ENCODE results near the gene ADD3. TPM values are rescaled to one million over a fixed set of nuclear protein-coding genes. Genes with fewer than 3 reads are reported as not detected.
A peak's percentile ranks its signal among the peaks of the same experiment; 100 is the strongest.

ADD3 gene
- total RNA-seq, 3 donors from 2014 or later: 14.5 to 18.8 (median 16.6) TPM

- no peak overlapping the region for H3K4me3 Mint-ChIP-seq
- no peak for DNase-seq
- peaks cover 10% of the 10 kb centered on the region for H3K36me3 Mint-ChIP-seq (ENCODE audit: insufficient read depth)
- ATAC-seq: no peak
- no peaks in the 10 kb centered on the region for H3K9me3 Mint-ChIP-seq
- peaks cover 66% of the 10 kb centered on the region for H3K4me1 Mint-ChIP-seq (ENCODE audit: low read depth)
- H3K27me3 Mint-ChIP-seq (ENCODE audit: low read depth): no peaks in the 10 kb centered on the region
Observed at GRCh38 chr10:110023785-110024465, 16.1 kb downstream of the ADD3 start.

DNA sequence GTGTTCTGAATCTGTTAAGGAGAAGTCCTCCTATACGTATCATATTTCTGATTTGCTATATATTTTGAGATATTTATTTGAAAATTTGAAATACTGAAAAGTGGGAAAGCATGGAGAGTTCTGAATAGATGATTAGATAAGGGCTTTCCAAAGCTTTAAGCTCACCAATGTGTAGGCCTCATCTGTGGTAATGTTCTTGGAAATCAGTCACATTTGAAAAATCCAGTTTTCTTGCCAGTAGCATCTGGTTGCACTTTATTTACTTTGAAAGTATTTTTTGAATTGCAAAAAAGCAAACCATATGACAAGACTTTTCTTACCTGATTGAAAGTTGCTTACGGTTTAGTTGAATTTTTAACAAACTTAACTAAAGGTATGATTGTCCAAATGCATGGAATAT lies 21.7 kb downstream of the ADD3 start:
- Mint-ChIP-seq H3K4me1 (ENCODE audit: low read depth) (peaks cover 58% of the 10 kb centered on the region), H3K36me3 (ENCODE audit: insufficient read depth) (peaks cover 5% of the 10 kb centered on the region)
- no peak for ATAC-seq

GRCh38 chr10:110032801-110033700 lies 25.3 kb downstream of the ADD3 start:
- no peaks in the 10 kb centered on the region for H3K27me3 Mint-ChIP-seq (ENCODE audit: low read depth)
- H3K4me1 Mint-ChIP-seq (ENCODE audit: low read depth): peaks cover 67% of the 10 kb centered on the region
- ATAC-seq (no peak), DNase-seq (no peak)
- peaks cover 5% of the 10 kb centered on the region for H3K36me3 Mint-ChIP-seq (ENCODE audit: insufficient read depth)
- H3K9me3 Mint-ChIP-seq: no peaks in the 10 kb centered on the region
- H3K4me3 Mint-ChIP-seq: no peak overlapping the region

More for the DNA sequence above, 21.7 kb downstream of the ADD3 start:
- DNase-seq: no peak
- no peaks in the 10 kb centered on the region for H3K9me3 Mint-ChIP-seq
- no peak overlapping the region for H3K4me3 Mint-ChIP-seq
- no peaks in the 10 kb centered on the region for H3K27me3 Mint-ChIP-seq (ENCODE audit: low read depth)

- no peaks in the 10 kb centered on the region for H3K9me3 Mint-ChIP-seq
- no peak overlapping the region for H3K4me3 Mint-ChIP-seq
- DNase-seq (no peak), ATAC-seq (no peak)
- H3K4me1 Mint-ChIP-seq (ENCODE audit: low read depth): peaks cover 71% of the 10 kb centered on the region
- peaks cover 5% of the 10 kb centered on the region for H3K36me3 Mint-ChIP-seq (ENCODE audit: insufficient read depth)
- H3K27me3 Mint-ChIP-seq (ENCODE audit: low read depth): no peaks in the 10 kb centered on the region
Observed at GRCh38 chr10:110033701-110034235, 26.0 kb downstream of the ADD3 start.

- H3K4me3 Mint-ChIP-seq: no peak overlapping the region
- DNase-seq (no peak), ATAC-seq (no peak)
- no peaks in the 10 kb centered on the region for H3K9me3 Mint-ChIP-seq
- H3K36me3 Mint-ChIP-seq (ENCODE audit: insufficient read depth): peaks cover 5% of the 10 kb centered on the region
- peaks cover 79% of the 10 kb centered on the region for H3K4me1 Mint-ChIP-seq (ENCODE audit: low read depth)
- H3K27me3 Mint-ChIP-seq (ENCODE audit: low read depth): no peaks in the 10 kb centered on the region
Observed at GRCh38 chr10:110034596-110034995, 26.8 kb downstream of the ADD3 start.

DNA sequence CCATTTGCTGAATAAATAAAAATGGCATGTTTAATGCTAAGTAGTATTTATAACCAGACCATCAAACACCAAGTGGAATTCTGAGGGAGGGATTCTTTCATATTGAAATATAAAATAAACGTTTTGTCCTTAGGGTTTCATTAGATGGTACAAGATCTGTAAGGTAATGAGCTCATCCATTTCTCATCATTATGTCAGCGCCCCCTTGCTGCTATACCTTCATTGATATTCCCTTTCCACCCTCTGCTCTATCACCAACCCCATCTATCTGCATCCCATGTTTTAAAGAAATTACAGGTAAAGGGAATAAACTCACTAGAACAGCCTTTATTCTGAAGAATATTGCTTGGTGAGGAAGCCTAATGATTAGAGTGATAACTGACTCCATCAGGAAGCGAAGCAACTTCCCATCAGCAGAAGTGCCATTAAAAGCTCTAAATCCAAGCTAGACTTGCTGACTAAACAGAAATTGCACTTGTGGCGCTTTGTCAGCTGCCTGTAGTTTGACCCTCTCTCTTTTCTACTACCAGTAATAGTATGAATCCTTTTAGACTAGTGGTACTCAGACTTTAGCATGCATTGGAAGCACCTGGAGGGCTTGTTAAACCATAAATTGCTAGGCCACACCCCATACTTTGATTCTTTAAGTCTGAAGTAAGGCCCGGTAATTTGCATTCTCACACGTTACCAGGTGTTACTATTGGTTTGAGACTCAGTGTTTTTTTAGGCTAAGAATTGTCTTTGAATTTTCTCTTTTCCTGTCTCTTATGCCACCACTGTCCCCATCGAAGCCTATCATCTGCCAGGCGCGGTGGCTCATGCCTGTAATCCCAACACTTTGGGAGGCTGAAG lies 27.5 kb downstream of the ADD3 start:
- Mint-ChIP-seq H3K9me3 (no peaks in the 10 kb centered on the region), H3K4me1 (ENCODE audit: low read depth) (peaks cover 83% of the 10 kb centered on the region), H3K36me3 (ENCODE audit: insufficient read depth) (peaks cover 5% of the 10 kb centered on the region), H3K4me3 (no peak overlapping the region), H3K27me3 (ENCODE audit: low read depth) (no peaks in the 10 kb centered on the region)
- DNase-seq: no peak
- peak; percentile 81 to 85 for ATAC-seq

DNA sequence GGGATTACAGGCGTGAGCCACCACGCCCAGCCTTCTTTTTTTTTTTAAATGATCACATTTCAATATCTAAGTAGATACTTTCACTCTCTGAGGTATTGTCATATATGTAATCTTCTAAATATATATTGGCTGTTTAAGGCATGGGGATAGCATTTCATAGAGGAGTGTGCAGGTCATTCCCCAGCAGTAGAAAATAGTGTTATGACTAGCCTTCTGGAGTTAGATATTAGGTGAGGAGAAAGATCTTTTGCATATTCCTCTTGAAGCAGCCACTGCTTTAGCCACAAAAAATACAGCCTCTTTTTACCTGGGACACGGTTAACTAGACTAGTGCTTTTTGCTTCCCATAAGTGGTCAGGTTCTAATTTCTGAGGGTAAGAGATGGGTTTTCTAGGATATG lies 28.9 kb downstream of the ADD3 start:
- H3K27me3 Mint-ChIP-seq (ENCODE audit: low read depth): no peaks in the 10 kb centered on the region
- H3K36me3 Mint-ChIP-seq (ENCODE audit: insufficient read depth): peaks cover 3% of the 10 kb centered on the region
- ATAC-seq: no peak
- no peak for DNase-seq
- H3K9me3 Mint-ChIP-seq: no peaks in the 10 kb centered on the region
- H3K4me3 Mint-ChIP-seq: no peak overlapping the region
- H3K4me1 Mint-ChIP-seq (ENCODE audit: low read depth): peaks cover 85% of the 10 kb centered on the region

- ATAC-seq (no peak), DNase-seq (no peak)
- Mint-ChIP-seq H3K4me3 (no peak overlapping the region), H3K9me3 (no peaks in the 10 kb centered on the region), H3K4me1 (ENCODE audit: low read depth) (peaks cover 77% of the 10 kb centered on the region), H3K36me3 (ENCODE audit: insufficient read depth) (peaks cover 8% of the 10 kb centered on the region), H3K27me3 (ENCODE audit: low read depth) (no peaks in the 10 kb centered on the region)
Observed at GRCh38 chr10:110039254-110039653, 31.5 kb downstream of the ADD3 start.

GRCh38 chr10:110040108-110040507 lies 32.3 kb downstream of the ADD3 start:
- H3K9me3 Mint-ChIP-seq: no peaks in the 10 kb centered on the region
- no peak for DNase-seq
- H3K36me3 Mint-ChIP-seq (ENCODE audit: insufficient read depth): peaks cover 8% of the 10 kb centered on the region
- H3K4me1 Mint-ChIP-seq (ENCODE audit: low read depth): peaks cover 79% of the 10 kb centered on the region
- H3K4me3 Mint-ChIP-seq: no peak overlapping the region
- no peak for ATAC-seq
- no peaks in the 10 kb centered on the region for H3K27me3 Mint-ChIP-seq (ENCODE audit: low read depth)

DNA sequence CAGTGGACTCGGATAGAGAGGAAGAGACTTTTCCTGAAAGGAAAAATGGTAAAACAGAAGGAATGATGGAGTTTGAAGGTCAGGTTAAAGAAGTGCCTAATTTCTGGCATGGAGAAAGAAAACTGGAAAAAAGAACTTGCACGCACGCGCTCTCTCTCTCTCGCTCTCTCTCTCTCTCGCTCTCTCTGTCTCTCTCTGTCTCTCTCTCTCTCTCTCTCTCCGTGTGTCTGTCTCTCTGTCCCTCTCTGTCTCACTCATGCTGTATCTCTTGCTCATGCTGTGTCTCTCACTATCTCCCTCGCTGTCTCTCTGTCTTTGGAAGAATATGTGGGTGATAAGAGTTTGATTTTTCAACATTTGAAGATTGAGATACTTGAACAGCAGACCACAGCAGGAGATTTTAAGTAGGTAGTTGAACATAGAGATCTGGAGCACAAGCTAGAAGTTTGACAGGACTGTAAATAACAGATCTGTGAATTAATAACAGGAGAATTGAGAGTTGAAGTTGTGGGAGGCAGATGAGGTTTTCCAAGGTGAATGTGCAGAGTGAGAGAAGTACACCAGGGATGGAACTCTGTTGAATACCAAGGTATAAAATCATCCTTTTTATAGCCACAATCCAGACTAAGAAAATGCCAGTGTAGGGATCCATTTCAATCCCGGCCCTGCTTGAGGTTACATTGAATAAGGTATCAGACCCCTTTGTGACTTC lies 33.1 kb downstream of the ADD3 start:
- H3K4me3 Mint-ChIP-seq: no peak overlapping the region
- peaks cover 8% of the 10 kb centered on the region for H3K36me3 Mint-ChIP-seq (ENCODE audit: insufficient read depth)
- no peaks in the 10 kb centered on the region for H3K9me3 Mint-ChIP-seq
- DNase-seq (no peak), ATAC-seq (no peak)
- H3K27me3 Mint-ChIP-seq (ENCODE audit: low read depth): no peaks in the 10 kb centered on the region
- H3K4me1 Mint-ChIP-seq (ENCODE audit: low read depth): peaks cover 77% of the 10 kb centered on the region

DNA sequence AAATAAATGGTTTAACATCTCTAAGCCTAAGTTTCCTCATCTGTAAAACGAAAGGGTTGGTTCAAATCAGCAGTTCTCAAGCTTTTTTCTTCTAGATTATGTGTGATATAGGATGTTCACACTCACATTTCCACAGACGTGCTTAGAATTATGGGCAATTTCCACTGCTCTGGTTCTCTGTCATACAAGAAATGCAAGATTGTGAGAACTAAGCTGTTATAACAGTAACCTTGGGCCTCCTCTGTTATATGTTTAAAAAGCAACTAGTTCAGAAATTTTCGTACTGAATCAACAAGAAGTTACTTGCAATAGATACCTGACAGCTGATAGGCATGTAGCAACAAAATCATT lies 33.7 kb downstream of the ADD3 start:
- H3K36me3 Mint-ChIP-seq (ENCODE audit: insufficient read depth): peaks cover 8% of the 10 kb centered on the region
- H3K9me3 Mint-ChIP-seq: no peaks in the 10 kb centered on the region
- H3K27me3 Mint-ChIP-seq (ENCODE audit: low read depth): no peaks in the 10 kb centered on the region
- no peak overlapping the region for H3K4me3 Mint-ChIP-seq
- H3K4me1 Mint-ChIP-seq (ENCODE audit: low read depth): peaks cover 74% of the 10 kb centered on the region
- DNase-seq (no peak), ATAC-seq (no peak)

DNA sequence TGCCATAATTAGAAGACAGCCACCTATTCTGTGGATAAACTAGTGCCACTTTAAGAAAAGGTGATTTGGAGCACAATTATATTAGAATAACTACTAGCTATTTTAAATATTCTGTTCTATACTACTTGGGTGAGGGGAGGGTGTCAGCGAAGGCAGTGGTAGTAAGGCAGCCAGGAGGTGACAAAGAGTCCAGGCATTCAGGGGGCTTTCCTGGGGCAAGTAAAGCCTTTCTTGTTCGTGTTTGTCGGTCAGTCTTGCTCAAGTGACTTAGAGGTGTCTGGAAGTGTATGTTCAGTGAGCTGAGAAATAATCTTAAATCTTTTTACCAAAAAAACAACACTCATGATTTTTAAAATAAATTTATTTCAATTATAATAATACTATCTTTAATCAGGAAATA lies 34.4 kb downstream of the ADD3 start:
- DNase-seq (no peak), ATAC-seq (no peak)
- H3K4me3 Mint-ChIP-seq: no peak overlapping the region
- H3K4me1 Mint-ChIP-seq (ENCODE audit: low read depth): peaks cover 71% of the 10 kb centered on the region
- no peaks in the 10 kb centered on the region for H3K27me3 Mint-ChIP-seq (ENCODE audit: low read depth)
- H3K36me3 Mint-ChIP-seq (ENCODE audit: insufficient read depth): peaks cover 8% of the 10 kb centered on the region
- no peaks in the 10 kb centered on the region for H3K9me3 Mint-ChIP-seq

DNA sequence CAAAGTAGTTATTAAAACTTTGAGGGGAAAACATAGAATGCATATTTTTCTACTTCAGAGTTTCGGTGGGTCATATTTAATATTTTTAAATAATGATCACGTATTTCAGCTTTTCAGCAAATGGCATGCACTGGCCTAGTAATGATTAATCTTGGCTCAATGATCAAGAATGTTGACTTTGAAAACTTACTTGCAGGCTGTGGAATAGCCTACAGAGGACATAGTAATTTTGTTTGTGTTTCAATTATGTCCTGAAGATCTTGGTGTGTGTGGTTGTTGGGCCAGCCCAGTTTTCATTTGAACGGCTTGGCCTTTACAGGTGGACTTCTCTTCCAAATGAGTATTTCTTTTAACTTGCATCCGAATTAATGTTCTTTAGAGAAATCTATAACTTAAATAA lies 35.1 kb downstream of the ADD3 start:
- H3K36me3 Mint-ChIP-seq (ENCODE audit: insufficient read depth): peaks cover 8% of the 10 kb centered on the region

More for the DNA sequence above, 35.1 kb downstream of the ADD3 start:
- ATAC-seq (no peak), DNase-seq (no peak)
- no peaks in the 10 kb centered on the region for H3K27me3 Mint-ChIP-seq (ENCODE audit: low read depth)
- H3K4me1 Mint-ChIP-seq (ENCODE audit: low read depth): peaks cover 67% of the 10 kb centered on the region
- H3K4me3 Mint-ChIP-seq: no peak overlapping the region
- H3K9me3 Mint-ChIP-seq: peaks cover under 1% of the 10 kb centered on the region

Measured in activated T-cell treated with anti-CD3 and anti-CD28 coated beads, Interleukin-2, amount 50 U/mL, for 4 hours (primary cell).